ENCODE results near the gene MRPS17.

Gene MRPS17

GRCh38 chr7:56003749-56004148 is 52.1 kb downstream of the MRPS17 start:
- DNase-seq, result no peak
- H3K4me1 Mint-ChIP-seq, result no peaks in the 10 kb centered on the region
- no peaks in the 10 kb centered on the region for H3K9me3 Mint-ChIP-seq
- no peak overlapping the region for H3K27ac Mint-ChIP-seq
- no peaks in the 10 kb centered on the region for H3K27me3 Mint-ChIP-seq
- no peak overlapping the region for H3K4me3 Mint-ChIP-seq
- CTCF ChIA-PET, result interaction anchor here (0.6 to 4.2 kb wide), 6 partner anchors 10 to 70 kb away, joined by 3 to 41 read pairs (median 4); no protein-coding TSS in a partner anchor
- peaks cover 6% of the 10 kb centered on the region for H3K36me3 Mint-ChIP-seq
